ENCODE data around the gene BCL2L13.
"Not testable (repeated sequence)": the region's sequence is repeated elsewhere in the genome, so short reads cannot be mapped to it uniquely, and the experiment has no call there.

The BCL2L13 gene

GRCh38 chr22:17694193-17694592, 55.6 kb downstream of the BCL2L13 start:
- DNase-seq (ENCODE audit: low read depth in 2 of 2), result no peak

- DNase-seq (ENCODE audit: low read depth in 2 of 2), result no peak
These were observed 56.2 kb downstream of the BCL2L13 start for GRCh38 chr22:17694752-17695151.

- DNase-seq (ENCODE audit: low read depth in 2 of 2), result no peak
These were observed 57.4 kb downstream of the BCL2L13 start for GRCh38 chr22:17695986-17696385.

GRCh38 chr22:17697196-17697595, 58.6 kb downstream of the BCL2L13 start:
- DNase-seq (ENCODE audit: low read depth in 2 of 2), result not testable (repeated sequence)

- DNase-seq (ENCODE audit: low read depth in 2 of 2), result not testable (repeated sequence)
These were observed 59.7 kb downstream of the BCL2L13 start for GRCh38 chr22:17698276-17698675.

GRCh38 chr22:17698948-17699347, 60.4 kb downstream of the BCL2L13 start:
- DNase-seq (ENCODE audit: low read depth in 2 of 2), result no peak

GRCh38 chr22:17699696-17700340, 61.3 kb downstream of the BCL2L13 start:
- DNase-seq (ENCODE audit: low read depth in 2 of 2), result no peak

GRCh38 chr22:17700778-17701177, 62.2 kb downstream of the BCL2L13 start:
- DNase-seq (ENCODE audit: low read depth in 2 of 2), result no peak

- no peak for DNase-seq (ENCODE audit: low read depth in 2 of 2)
These were observed 65.3 kb downstream of the BCL2L13 start for GRCh38 chr22:17703811-17704210.

GRCh38 chr22:17705546-17705945, 67.0 kb downstream of the BCL2L13 start:
- DNase-seq (ENCODE audit: low read depth in 2 of 2), result no peak

GRCh38 chr22:17705951-17706900, 67.7 kb downstream of the BCL2L13 start:
- peak; percentile 7 to 31 for DNase-seq (ENCODE audit: low read depth in 2 of 2)

- DNase-seq (ENCODE audit: low read depth in 2 of 2), result no peak
These were observed 68.4 kb downstream of the BCL2L13 start for GRCh38 chr22:17706947-17707346.

GRCh38 chr22:17707526-17707925, 69.0 kb downstream of the BCL2L13 start:
- no peak for DNase-seq (ENCODE audit: low read depth in 2 of 2)

GRCh38 chr22:17710023-17710422, 71.5 kb downstream of the BCL2L13 start:
- DNase-seq (ENCODE audit: low read depth in 2 of 2), result no peak

- no peak for DNase-seq (ENCODE audit: low read depth in 2 of 2)
These were observed 73.9 kb downstream of the BCL2L13 start for GRCh38 chr22:17712441-17712840.

GRCh38 chr22:17716529-17716928, 78.0 kb downstream of the BCL2L13 start:
- no peak for DNase-seq (ENCODE audit: low read depth in 2 of 2)

- no peak for DNase-seq (ENCODE audit: low read depth in 2 of 2)
These were observed 79.2 kb downstream of the BCL2L13 start for GRCh38 chr22:17717708-17718107.

- no peak for DNase-seq (ENCODE audit: low read depth in 2 of 2)
These were observed 81.4 kb downstream of the BCL2L13 start for GRCh38 chr22:17719911-17720310.

GRCh38 chr22:17724241-17724640, 85.7 kb downstream of the BCL2L13 start:
- DNase-seq (ENCODE audit: low read depth in 2 of 2), result no peak

GRCh38 chr22:17724678-17725499, 86.3 kb downstream of the BCL2L13 start:
- DNase-seq (ENCODE audit: low read depth in 2 of 2), result no peak

- no peak for DNase-seq (ENCODE audit: low read depth in 2 of 2)
These were observed 86.9 kb downstream of the BCL2L13 start for GRCh38 chr22:17725500-17725796.
